ENCODE measurements around the gene SYCE1L.
"Not testable (repeated sequence)": the region's sequence is repeated elsewhere in the genome, so short reads cannot be mapped to it uniquely, and the experiment has no call there.

The SYCE1L gene

GRCh38 chr16:77206533-77206932 is 7.3 kb downstream of the SYCE1L start:
- DNase-seq (ENCODE audit: low read depth), result no peak

- DNase-seq (ENCODE audit: low read depth), result no peak
Observed at GRCh38 chr16:77207030-77207429, 7.8 kb downstream of the SYCE1L start.

GRCh38 chr16:77208382-77208781 is 9.2 kb downstream of the SYCE1L start:
- DNase-seq (ENCODE audit: low read depth), result no peak

- peak; percentile 29 for DNase-seq (ENCODE audit: low read depth)
Observed at GRCh38 chr16:77211880-77212740, 12.9 kb downstream of the SYCE1L start.

- DNase-seq (ENCODE audit: low read depth), result peak; percentile 44
Observed at GRCh38 chr16:77212741-77213541, 13.7 kb downstream of the SYCE1L start.

- DNase-seq (ENCODE audit: low read depth), result peak; percentile 86
Observed at GRCh38 chr16:77213542-77214106, 14.4 kb downstream of the SYCE1L start.

GRCh38 chr16:77214411-77215138 is 15.4 kb downstream of the SYCE1L start:
- no peak for DNase-seq (ENCODE audit: low read depth)

- peak; percentile 22 for DNase-seq (ENCODE audit: low read depth)
Observed at GRCh38 chr16:77219437-77219836, 20.2 kb downstream of the SYCE1L start.

GRCh38 chr16:77220427-77220826 is 21.2 kb downstream of the SYCE1L start:
- DNase-seq (ENCODE audit: low read depth), result no peak

GRCh38 chr16:77221482-77221881 is 22.3 kb downstream of the SYCE1L start:
- DNase-seq (ENCODE audit: low read depth), result peak; percentile 23

GRCh38 chr16:77223184-77223583 is 24.0 kb downstream of the SYCE1L start:
- no peak for DNase-seq (ENCODE audit: low read depth)

- no peak for DNase-seq (ENCODE audit: low read depth)
Observed at GRCh38 chr16:77225182-77225581, 26.0 kb downstream of the SYCE1L start.

- DNase-seq (ENCODE audit: low read depth), result no peak
Observed at GRCh38 chr16:77227745-77228144, 28.5 kb downstream of the SYCE1L start.

GRCh38 chr16:77231047-77231446 is 31.8 kb downstream of the SYCE1L start:
- DNase-seq (ENCODE audit: low read depth), result no peak

GRCh38 chr16:77233799-77234519 is 34.8 kb downstream of the SYCE1L start:
- DNase-seq (ENCODE audit: low read depth), result no peak

- DNase-seq (ENCODE audit: low read depth), result peak; percentile 57
Observed at GRCh38 chr16:77234611-77235010, 35.4 kb downstream of the SYCE1L start.

GRCh38 chr16:77236063-77236511 is 36.9 kb downstream of the SYCE1L start:
- peak; percentile 72 for DNase-seq (ENCODE audit: low read depth)

- DNase-seq (ENCODE audit: low read depth), result no peak
Observed at GRCh38 chr16:77238593-77238992, 39.4 kb downstream of the SYCE1L start.

GRCh38 chr16:77242471-77242870 is 43.3 kb downstream of the SYCE1L start:
- not testable (repeated sequence) for DNase-seq (ENCODE audit: low read depth)

- DNase-seq (ENCODE audit: low read depth), result no peak
Observed at GRCh38 chr16:77246150-77246549, 46.9 kb downstream of the SYCE1L start.

GRCh38 chr16:77250400-77250799 is 51.2 kb downstream of the SYCE1L start:
- peak; percentile 50 for DNase-seq (ENCODE audit: low read depth)

Data from iris pigment epithelial cell (primary cell).